BE2C (cell line): Measurements from ENCODE around the gene LIN9.

ENCODE experiments used
- DNase-seq: peaks from one replicate; pipeline ENCODE4 v3.0.0-alpha.2; 2020
- H3K27me3 ChIP-seq: fragments of 250-450 bp; sonication (Bioruptor Pico); 2 replicates; pipeline ENCODE4 v1.5.1; 2020; ENCODE audit warnings: mild to moderate bottlenecking
- H3K36me3 ChIP-seq: fragments of 250-450 bp; sonication (Bioruptor Pico); 2 replicates; pipeline ENCODE4 v1.5.1; 2020; ENCODE audit warnings: mild to moderate bottlenecking
- H3K4me1 ChIP-seq: fragments of 250-450 bp; sonication (Bioruptor Pico); 2 replicates; pipeline ENCODE4 v1.5.1; 2020
- H3K4me3 ChIP-seq: 2 replicates; pipeline ENCODE4 v1.5.1; 2011; ENCODE audit warnings: low read depth, low read length
- H3K9me3 ChIP-seq: fragments of 250-450 bp; sonication (Bioruptor Pico); 2 replicates; pipeline ENCODE4 v1.5.1; 2020
- CTCF ChIP-seq: IDR thresholded peaks from 2 replicates; pipeline ENCODE4 v1.5.1; 2012; ENCODE audit warnings: mild to moderate bottlenecking, low read depth, low read length

The LIN9 gene

GRCh38 chr1:226186124-226187018, 122.6 kb downstream of the LIN9 start, which contains the start of gene ACBD3:
TSS of gene ACBD3 (minus strand) at chr1:226186741. CDS start at chr1:226186675, 66 bp downstream.
- no peaks in the 10 kb centered on the region for H3K27me3 ChIP-seq
- peak; percentile 90 for DNase-seq
- H3K4me3 ChIP-seq = peak within 1 kb of the TSS; percentile 93
- H3K9me3 ChIP-seq = no peaks in the 10 kb centered on the region
- no peaks in the 10 kb centered on the region; the same call in 1 of the 2 replicates for H3K4me1 ChIP-seq
- TF ChIP-seq CTCF = no peak
- peaks cover 9% of the 10 kb centered on the region for H3K36me3 ChIP-seq

GRCh38 chr1:226185141-226186036, 123.6 kb downstream of the LIN9 start:
- Histone ChIP-seq H3K9me3 (no peaks in the 10 kb centered on the region), H3K27me3 (no peaks in the 10 kb centered on the region), H3K4me1 (no peaks in the 10 kb centered on the region; the same call in 1 of the 2 replicates), H3K36me3 (peaks cover 9% of the 10 kb centered on the region), H3K4me3 (peak overlapping the region; percentile 93)
- no peak for DNase-seq
- no peak for TF ChIP-seq CTCF

GRCh38 chr1:226181996-226182714, 126.8 kb downstream of the LIN9 start:
- H3K4me3 ChIP-seq = no peak overlapping the region
- peak; percentile 60 for DNase-seq

More at GRCh38 chr1:226181996-226182714, 126.8 kb downstream of the LIN9 start:
- peak; percentile 60 for TF ChIP-seq CTCF
- H3K4me1 ChIP-seq = no peaks in the 10 kb centered on the region; the same call in 1 of the 2 replicates
- H3K9me3 ChIP-seq = no peaks in the 10 kb centered on the region
- H3K36me3 ChIP-seq = peaks cover 9% of the 10 kb centered on the region
- H3K27me3 ChIP-seq = no peaks in the 10 kb centered on the region
